Activated CD8-positive, alpha-beta memory T cell treated with anti-CD3 and anti-CD28 coated beads, Interleukin-2, amount 10 ng/mL, durations not matched to agents 7 days and 5 days (primary cell): ENCODE measurements around the gene OPHN1. TPM values are rescaled to one million over a fixed set of nuclear protein-coding genes. Genes with fewer than 3 reads are reported as not detected.

Experiments
- ATAC-seq: fragments of 150-1000 bp; cut with Tn5 transposase; one replicate; pipeline ENCODE4 v1.10.0; 2021; ENCODE audit warnings: moderate library complexity
- CTCF ChIA-PET: fragments of 350-600 bp; sonication (Branson Sonifier 250); formaldehyde crosslinking; loops from one replicate; lab custom pipeline; 2021; ENCODE audit warnings: antibody characterized with exemption; lab: Charles Lee
- DNase-seq: peaks from one replicate; pipeline ENCODE4 v3.0.0-alpha.2; 2020
- H3K27ac Mint-ChIP-seq: one replicate; pipeline ENCODE4 v1.8.0; 2021; ENCODE audit warnings: mild to moderate bottlenecking, mixed read lengths
- H3K27me3 Mint-ChIP-seq: one replicate; pipeline ENCODE4 v1.8.0; 2021; ENCODE audit warnings: mixed read lengths
- H3K36me3 Mint-ChIP-seq: one replicate; pipeline ENCODE4 v1.8.0; 2021; ENCODE audit warnings: mild to moderate bottlenecking, mixed read lengths
- H3K4me1 Mint-ChIP-seq: one replicate; pipeline ENCODE4 v1.8.0; 2021; ENCODE audit warnings: mixed read lengths
- H3K4me3 Mint-ChIP-seq: one replicate; pipeline ENCODE4 v1.8.0; 2021; ENCODE audit warnings: mild to moderate bottlenecking, moderate library complexity, mixed read lengths
- H3K9me3 Mint-ChIP-seq: one replicate; pipeline ENCODE4 v1.8.0; 2022; ENCODE audit warnings: low read depth, mixed read lengths
- total RNA-seq, 2 experiments: library from RNA; stranded (reverse); gene quantifications; one replicate each; pipeline ENCODE4 v1.2.3, GENCODE V29; 2021

OPHN1 gene
- total RNA-seq, 2 experiments from 2014 or later = 0.09 to 0.15 TPM

- peaks cover 4% of the 10 kb centered on the region for H3K27me3 Mint-ChIP-seq
- CTCF ChIA-PET = no interaction called here
- no peak overlapping the region for H3K4me3 Mint-ChIP-seq
- no peaks in the 10 kb centered on the region for H3K36me3 Mint-ChIP-seq
- peaks cover 4% of the 10 kb centered on the region for H3K4me1 Mint-ChIP-seq
- no peak for ATAC-seq
- H3K9me3 Mint-ChIP-seq = no peaks in the 10 kb centered on the region
- H3K27ac Mint-ChIP-seq = no peak overlapping the region
- DNase-seq = no peak
Observed at GRCh38 chrX:68186552-68187262, 246.6 kb downstream of the OPHN1 start.

DNA sequence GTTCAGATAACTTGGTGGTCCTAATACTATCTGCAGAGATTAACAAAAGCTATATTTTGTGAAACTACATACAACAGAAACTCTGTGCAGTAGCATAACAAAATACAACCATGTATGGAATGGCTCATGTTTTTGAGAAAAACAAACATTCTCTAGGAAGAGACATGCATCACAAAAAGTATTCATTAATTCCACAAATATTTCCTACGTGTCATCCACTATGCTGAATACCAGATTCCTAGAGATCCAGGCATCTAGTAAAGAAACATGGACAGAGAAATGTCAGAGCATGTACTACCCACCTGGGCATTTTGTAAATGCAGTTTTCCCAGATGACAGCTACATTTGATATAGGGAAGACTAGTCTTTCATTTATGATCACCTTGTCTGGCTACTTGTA, 248.1 kb downstream of the OPHN1 start:
- ATAC-seq (no peak), DNase-seq (no peak)
- Mint-ChIP-seq H3K4me1 (peaks cover 9% of the 10 kb centered on the region), H3K27ac (no peak overlapping the region), H3K27me3 (no peaks in the 10 kb centered on the region), H3K9me3 (no peaks in the 10 kb centered on the region), H3K36me3 (no peaks in the 10 kb centered on the region), H3K4me3 (no peak overlapping the region)
- CTCF ChIA-PET = no interaction called here

- no peak overlapping the region for H3K27ac Mint-ChIP-seq
- H3K27me3 Mint-ChIP-seq = no peaks in the 10 kb centered on the region
- CTCF ChIA-PET = interaction anchor here (1.3 kb wide), 1 partner anchor 10 kb away, joined by 3 read pairs; no protein-coding TSS in a partner anchor
- H3K4me1 Mint-ChIP-seq = peaks cover 9% of the 10 kb centered on the region
- DNase-seq (no peak), ATAC-seq (no peak)
- H3K9me3 Mint-ChIP-seq = no peaks in the 10 kb centered on the region
- no peak overlapping the region for H3K4me3 Mint-ChIP-seq
- H3K36me3 Mint-ChIP-seq = no peaks in the 10 kb centered on the region
Observed at GRCh38 chrX:68183612-68184214, 249.6 kb downstream of the OPHN1 start.

DNA sequence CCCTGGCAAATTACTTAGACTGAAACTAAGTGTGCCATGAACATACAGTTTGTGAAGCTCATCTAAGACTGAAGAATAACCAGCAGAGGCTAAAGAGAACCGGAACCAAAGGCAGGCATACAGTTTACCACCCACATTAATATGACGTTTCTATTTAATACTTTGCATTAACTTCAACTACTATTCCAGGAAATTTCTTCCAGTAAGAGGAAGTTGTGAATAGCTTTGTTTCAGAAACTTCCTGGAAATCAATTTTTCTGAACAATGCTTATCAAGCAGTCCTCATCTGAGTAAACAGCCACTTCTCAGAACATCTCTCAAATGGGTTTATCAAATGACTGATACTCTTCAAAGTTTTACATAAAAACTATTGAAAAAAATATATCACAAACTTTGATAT, 252.7 kb downstream of the OPHN1 start:
- no peak for DNase-seq
- no peak overlapping the region for H3K4me3 Mint-ChIP-seq
- ATAC-seq = no peak
- H3K27me3 Mint-ChIP-seq = no peaks in the 10 kb centered on the region
- peaks cover 3% of the 10 kb centered on the region for H3K9me3 Mint-ChIP-seq
- H3K27ac Mint-ChIP-seq = no peak overlapping the region
- CTCF ChIA-PET = interaction anchor here (0.8 kb wide), 1 partner anchor 16 kb away, joined by 3 read pairs; no protein-coding TSS in a partner anchor
- peaks cover 14% of the 10 kb centered on the region for H3K4me1 Mint-ChIP-seq
- peaks cover 1% of the 10 kb centered on the region for H3K36me3 Mint-ChIP-seq

GRCh38 chrX:68179355-68179754, 253.9 kb downstream of the OPHN1 start:
- CTCF ChIA-PET = no interaction called here
- Mint-ChIP-seq H3K27me3 (no peaks in the 10 kb centered on the region), H3K36me3 (peaks cover 1% of the 10 kb centered on the region), H3K27ac (peak overlapping the region; percentile 32), H3K4me1 (peaks cover 14% of the 10 kb centered on the region), H3K9me3 (peaks cover 3% of the 10 kb centered on the region), H3K4me3 (no peak overlapping the region)
- no peak for DNase-seq
- ATAC-seq = no peak

GRCh38 chrX:68177542-68177941, 255.8 kb downstream of the OPHN1 start:
- Mint-ChIP-seq H3K36me3 (peaks cover 1% of the 10 kb centered on the region), H3K4me1 (peaks cover 12% of the 10 kb centered on the region), H3K4me3 (no peak overlapping the region), H3K27ac (no peak overlapping the region), H3K9me3 (peaks cover 3% of the 10 kb centered on the region), H3K27me3 (no peaks in the 10 kb centered on the region)
- no peak for DNase-seq
- CTCF ChIA-PET = no interaction called here
- no peak for ATAC-seq

GRCh38 chrX:68175562-68175961, 257.7 kb downstream of the OPHN1 start:
- no peak overlapping the region for H3K4me3 Mint-ChIP-seq
- peaks cover 7% of the 10 kb centered on the region for H3K4me1 Mint-ChIP-seq
- CTCF ChIA-PET = no interaction called here
- no peak for ATAC-seq
- H3K27ac Mint-ChIP-seq = no peak overlapping the region
- peaks cover 3% of the 10 kb centered on the region for H3K9me3 Mint-ChIP-seq
- no peak for DNase-seq
- H3K27me3 Mint-ChIP-seq = no peaks in the 10 kb centered on the region
- H3K36me3 Mint-ChIP-seq = peaks cover 1% of the 10 kb centered on the region

DNA sequence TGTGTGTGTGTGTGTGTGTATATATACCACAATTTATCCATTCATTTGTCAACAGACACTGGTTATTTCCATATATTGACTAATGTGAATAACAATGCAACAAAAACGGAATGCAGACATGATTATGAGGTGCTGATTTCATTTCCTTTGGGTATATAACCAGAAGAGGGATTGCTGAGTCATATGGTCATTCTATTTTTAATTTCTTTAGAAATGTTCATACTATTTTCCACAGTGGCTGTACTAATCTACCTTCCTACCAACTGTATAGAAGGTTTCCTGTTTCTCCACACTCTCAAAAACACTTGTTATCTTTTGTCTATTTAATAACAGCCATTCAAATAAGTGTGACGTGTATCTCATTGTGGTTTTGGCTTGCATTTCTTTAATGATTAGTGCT, 269.9 kb downstream of the OPHN1 start:
- H3K27ac Mint-ChIP-seq = no peak overlapping the region
- no peak for ATAC-seq

DNA sequence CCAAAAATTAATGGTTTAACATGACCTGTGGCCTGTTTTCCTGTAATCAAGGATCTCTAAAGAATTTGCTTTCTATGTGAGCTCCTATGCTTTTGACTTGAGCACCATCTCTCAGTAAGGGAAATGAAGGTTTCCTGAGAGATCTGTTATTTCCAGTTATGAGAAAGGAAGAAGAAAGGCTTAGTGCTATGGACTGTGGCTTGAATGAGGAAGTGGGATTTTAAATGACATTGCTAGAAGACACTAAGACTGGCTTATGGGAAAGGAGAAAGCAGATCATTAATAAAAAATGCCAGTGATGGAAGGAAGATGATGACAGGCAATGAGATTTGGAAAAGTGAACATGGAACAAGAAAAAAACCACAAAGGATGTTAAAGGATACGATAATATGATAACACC, 285.4 kb downstream of the OPHN1 start:
- ATAC-seq (no peak), DNase-seq (no peak)
- Mint-ChIP-seq H3K27ac (no peak overlapping the region), H3K9me3 (no peaks in the 10 kb centered on the region), H3K4me3 (no peak overlapping the region), H3K27me3 (no peaks in the 10 kb centered on the region), H3K4me1 (no peaks in the 10 kb centered on the region), H3K36me3 (no peaks in the 10 kb centered on the region)
- CTCF ChIA-PET = no interaction called here

More for the DNA sequence above, 269.9 kb downstream of the OPHN1 start:
- H3K4me3 Mint-ChIP-seq = no peak overlapping the region
- no peak for DNase-seq
- no peaks in the 10 kb centered on the region for H3K9me3 Mint-ChIP-seq
- no peaks in the 10 kb centered on the region for H3K27me3 Mint-ChIP-seq
- H3K36me3 Mint-ChIP-seq = no peaks in the 10 kb centered on the region
- peaks cover 2% of the 10 kb centered on the region for H3K4me1 Mint-ChIP-seq
- CTCF ChIA-PET = no interaction called here

DNA sequence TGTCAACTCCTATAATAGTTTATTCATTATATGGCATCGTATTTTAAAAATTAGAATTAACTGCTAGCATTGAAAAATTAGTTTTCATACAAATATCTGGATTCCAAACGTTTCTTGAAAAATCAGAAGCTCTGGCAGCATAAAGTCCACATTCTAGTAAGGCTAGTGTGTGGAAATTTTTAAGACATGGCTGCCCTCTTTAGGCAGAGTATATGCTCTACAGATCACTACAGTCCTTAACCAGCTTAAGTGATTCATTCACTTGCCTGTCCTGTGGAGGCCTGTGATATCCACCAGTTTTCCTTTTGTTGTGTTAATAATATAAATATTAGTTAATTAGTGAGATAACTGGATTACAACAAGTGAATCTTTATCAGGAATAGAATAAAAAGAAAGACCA, 287.2 kb downstream of the OPHN1 start:
- no peaks in the 10 kb centered on the region for H3K9me3 Mint-ChIP-seq
- H3K36me3 Mint-ChIP-seq = no peaks in the 10 kb centered on the region
- CTCF ChIA-PET = no interaction called here
- ATAC-seq = no peak
- H3K4me1 Mint-ChIP-seq = no peaks in the 10 kb centered on the region
- no peak overlapping the region for H3K4me3 Mint-ChIP-seq
- H3K27ac Mint-ChIP-seq = no peak overlapping the region
- DNase-seq = no peak
- H3K27me3 Mint-ChIP-seq = no peaks in the 10 kb centered on the region

DNA sequence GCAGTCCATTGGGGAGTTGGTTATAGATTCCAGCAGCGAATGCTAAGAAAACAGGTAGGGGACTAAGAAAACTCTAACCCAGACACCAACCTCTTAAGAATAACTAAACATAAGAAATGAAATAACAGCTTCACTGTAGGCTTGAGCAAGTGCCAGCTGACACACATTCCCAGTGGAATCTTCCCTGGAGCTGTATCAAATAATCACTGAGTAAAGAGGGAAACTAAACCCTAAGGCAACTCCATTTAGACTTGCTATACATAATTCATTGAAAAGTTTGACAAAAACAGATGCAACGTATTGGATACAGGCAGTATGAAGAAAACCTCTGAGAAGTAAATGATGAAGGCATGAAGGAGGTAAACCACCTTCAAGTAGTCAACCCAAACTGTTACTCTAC, 293.5 kb downstream of the OPHN1 start:
- Mint-ChIP-seq H3K4me3 (no peak overlapping the region), H3K9me3 (no peaks in the 10 kb centered on the region), H3K27ac (no peak overlapping the region), H3K4me1 (no peaks in the 10 kb centered on the region), H3K27me3 (no peaks in the 10 kb centered on the region), H3K36me3 (no peaks in the 10 kb centered on the region)
- DNase-seq = no peak
- CTCF ChIA-PET = no interaction called here
- no peak for ATAC-seq

DNA sequence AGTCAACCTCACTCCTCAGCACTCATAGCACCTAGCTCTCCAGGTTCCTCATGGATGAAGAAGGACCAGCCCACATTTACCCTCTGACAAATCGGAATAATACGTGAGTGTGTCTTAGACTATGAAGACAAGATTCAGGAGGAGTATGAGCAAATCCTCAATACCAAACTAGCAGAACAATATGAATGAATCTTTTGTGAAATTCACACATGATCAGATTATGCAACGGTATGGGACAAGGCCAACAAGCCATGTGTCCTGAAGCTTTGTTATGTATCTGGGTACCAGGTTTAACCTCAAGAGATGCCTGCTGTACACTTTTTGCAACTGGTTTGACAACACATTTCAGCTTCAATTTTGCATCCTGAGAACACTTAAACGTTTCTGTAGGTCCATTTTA, 300.1 kb downstream of the OPHN1 start:
- CTCF ChIA-PET = no interaction called here
- H3K36me3 Mint-ChIP-seq = no peaks in the 10 kb centered on the region
- H3K9me3 Mint-ChIP-seq = no peaks in the 10 kb centered on the region
- DNase-seq (no peak), ATAC-seq (no peak)
- H3K27me3 Mint-ChIP-seq = no peaks in the 10 kb centered on the region
- H3K4me1 Mint-ChIP-seq = no peaks in the 10 kb centered on the region
- H3K27ac Mint-ChIP-seq = no peak overlapping the region
- H3K4me3 Mint-ChIP-seq = no peak overlapping the region

GRCh38 chrX:68132749-68133148, 300.5 kb downstream of the OPHN1 start:
- Mint-ChIP-seq H3K9me3 (no peaks in the 10 kb centered on the region), H3K27ac (no peak overlapping the region), H3K27me3 (no peaks in the 10 kb centered on the region), H3K36me3 (no peaks in the 10 kb centered on the region), H3K4me1 (no peaks in the 10 kb centered on the region), H3K4me3 (no peak overlapping the region)
- CTCF ChIA-PET = no interaction called here
- DNase-seq (no peak), ATAC-seq (no peak)

- no peak for DNase-seq
- ATAC-seq = no peak
- CTCF ChIA-PET = no interaction called here
- no peaks in the 10 kb centered on the region for H3K36me3 Mint-ChIP-seq
- no peaks in the 10 kb centered on the region for H3K4me1 Mint-ChIP-seq
- H3K27ac Mint-ChIP-seq = no peak overlapping the region
- no peak overlapping the region for H3K4me3 Mint-ChIP-seq
- no peaks in the 10 kb centered on the region for H3K27me3 Mint-ChIP-seq
- H3K9me3 Mint-ChIP-seq = no peaks in the 10 kb centered on the region
Observed at GRCh38 chrX:68121835-68122234, 311.5 kb downstream of the OPHN1 start.
